Effector memory CD4-positive, alpha-beta T cell (primary cell): ENCODE data around the gene NAALADL2.

Experiments
- DNase-seq, 3 donors: peaks; one replicate each; pipeline ENCODE4 v3.0.0-alpha.2; 2020
- H3K27ac ChIP-seq: 2 replicates; pipeline ENCODE4 v1.7.0; 2013; ENCODE audit warnings: mild to moderate bottlenecking, low read length, moderate library complexity; ENCODE audit not compliant: insufficient read depth, poor library complexity, severe bottlenecking
- H3K27me3 ChIP-seq: replicated peaks from 2 replicates; pipeline ENCODE4 v1.7.0; 2013; ENCODE audit warnings: mild to moderate bottlenecking, low read length; ENCODE audit not compliant: insufficient read depth, control insufficient read depth, poor library complexity, severe bottlenecking
- H3K36me3 ChIP-seq: 2 replicates; pipeline ENCODE4 v1.7.0; 2013; ENCODE audit warnings: mild to moderate bottlenecking, low read length, moderate library complexity; ENCODE audit not compliant: control insufficient read depth, insufficient read depth
- H3K4me1 ChIP-seq: 2 replicates; pipeline ENCODE4 v1.7.0; 2013; ENCODE audit warnings: low read length, mild to moderate bottlenecking; ENCODE audit not compliant: control insufficient read depth, insufficient read depth, poor library complexity, severe bottlenecking
- H3K4me3 ChIP-seq: 2 replicates; pipeline ENCODE4 v1.7.0; 2013; ENCODE audit warnings: low read length, low read depth, mild to moderate bottlenecking; ENCODE audit not compliant: insufficient read depth, poor library complexity, severe bottlenecking
- H3K9me3 ChIP-seq: 2 replicates; pipeline ENCODE4 v1.7.0; 2013; ENCODE audit warnings: mild to moderate bottlenecking, low read length, moderate library complexity; ENCODE audit not compliant: control insufficient read depth

The NAALADL2 gene

GRCh38 chr3:174958671-174959328 lies 99.7 kb downstream of the NAALADL2 start:
- Histone ChIP-seq H3K9me3 (no peaks in the 10 kb centered on the region), H3K36me3 (no peaks in the 10 kb centered on the region), H3K27me3 (no peaks in the 10 kb centered on the region), H3K4me3 (no peak overlapping the region), H3K27ac (no peak overlapping the region), H3K4me1 (no peaks in the 10 kb centered on the region)
- DNase-seq: no peak

GRCh38 chr3:174959556-174960065 lies 100.5 kb downstream of the NAALADL2 start:
- no peak overlapping the region for H3K4me3 ChIP-seq
- H3K27me3 ChIP-seq: no peaks in the 10 kb centered on the region
- no peak for DNase-seq
- no peaks in the 10 kb centered on the region for H3K4me1 ChIP-seq
- H3K36me3 ChIP-seq: no peaks in the 10 kb centered on the region
- H3K27ac ChIP-seq: no peak overlapping the region
- no peaks in the 10 kb centered on the region for H3K9me3 ChIP-seq

- Histone ChIP-seq H3K36me3 (no peaks in the 10 kb centered on the region), H3K27me3 (no peaks in the 10 kb centered on the region), H3K9me3 (no peaks in the 10 kb centered on the region), H3K4me3 (no peak overlapping the region), H3K27ac (no peak overlapping the region), H3K4me1 (no peaks in the 10 kb centered on the region)
- DNase-seq: no peak
Observed at GRCh38 chr3:174960898-174961297, 101.8 kb downstream of the NAALADL2 start.

GRCh38 chr3:174973465-174973864 lies 114.3 kb downstream of the NAALADL2 start:
- Histone ChIP-seq H3K4me3 (no peak overlapping the region), H3K36me3 (no peaks in the 10 kb centered on the region), H3K4me1 (no peaks in the 10 kb centered on the region), H3K27me3 (no peaks in the 10 kb centered on the region), H3K27ac (no peak overlapping the region), H3K9me3 (no peaks in the 10 kb centered on the region)
- DNase-seq: no peak

- Histone ChIP-seq H3K27me3 (no peaks in the 10 kb centered on the region), H3K4me1 (no peaks in the 10 kb centered on the region), H3K4me3 (no peak overlapping the region), H3K27ac (no peak overlapping the region), H3K36me3 (no peaks in the 10 kb centered on the region), H3K9me3 (no peaks in the 10 kb centered on the region)
- DNase-seq: no peak
Observed at GRCh38 chr3:174986685-174987084, 127.6 kb downstream of the NAALADL2 start.

GRCh38 chr3:175001091-175001490 lies 142.0 kb downstream of the NAALADL2 start:
- Histone ChIP-seq H3K9me3 (no peaks in the 10 kb centered on the region), H3K27me3 (no peaks in the 10 kb centered on the region), H3K36me3 (no peaks in the 10 kb centered on the region), H3K4me1 (no peaks in the 10 kb centered on the region), H3K4me3 (no peak overlapping the region), H3K27ac (no peak overlapping the region)
- no peak for DNase-seq

- Histone ChIP-seq H3K36me3 (no peaks in the 10 kb centered on the region), H3K27ac (no peak overlapping the region), H3K9me3 (no peaks in the 10 kb centered on the region), H3K4me1 (no peaks in the 10 kb centered on the region), H3K27me3 (no peaks in the 10 kb centered on the region), H3K4me3 (no peak overlapping the region)
- no peak for DNase-seq
Observed at GRCh38 chr3:175002732-175003143, 143.6 kb downstream of the NAALADL2 start.

GRCh38 chr3:175003590-175003989 lies 144.5 kb downstream of the NAALADL2 start:
- Histone ChIP-seq H3K4me3 (no peak overlapping the region), H3K27ac (no peak overlapping the region), H3K36me3 (no peaks in the 10 kb centered on the region), H3K27me3 (no peaks in the 10 kb centered on the region), H3K9me3 (no peaks in the 10 kb centered on the region), H3K4me1 (no peaks in the 10 kb centered on the region)
- DNase-seq: no peak

GRCh38 chr3:175005193-175005592 lies 146.1 kb downstream of the NAALADL2 start:
- H3K36me3 ChIP-seq: no peaks in the 10 kb centered on the region
- H3K4me3 ChIP-seq: no peak overlapping the region
- no peak for DNase-seq
- H3K27me3 ChIP-seq: no peaks in the 10 kb centered on the region
- H3K9me3 ChIP-seq: no peaks in the 10 kb centered on the region
- H3K4me1 ChIP-seq: no peaks in the 10 kb centered on the region
- H3K27ac ChIP-seq: no peak overlapping the region

GRCh38 chr3:175005881-175006280 lies 146.7 kb downstream of the NAALADL2 start:
- Histone ChIP-seq H3K36me3 (no peaks in the 10 kb centered on the region), H3K4me1 (no peaks in the 10 kb centered on the region), H3K27me3 (no peaks in the 10 kb centered on the region), H3K9me3 (no peaks in the 10 kb centered on the region), H3K27ac (no peak overlapping the region), H3K4me3 (no peak overlapping the region)
- no peak for DNase-seq
